Nephron progenitor cell (in vitro differentiated cells): ENCODE data around the gene NAT8.
"Not testable (repeated sequence)": the region's sequence is repeated elsewhere in the genome, so short reads cannot be mapped to it uniquely, and the experiment has no call there.

ENCODE experiments used
- DNase-seq: peaks from one replicate; pipeline ENCODE4 v3.0.0; 2021
- H3K27ac Mint-ChIP-seq: 2 replicates; pipeline ENCODE4 v1.8.0; 2021; ENCODE audit warnings: mild to moderate bottlenecking, moderate library complexity, mixed read lengths
- H3K27me3 Mint-ChIP-seq: 2 replicates; pipeline ENCODE4 v1.8.0; 2021; ENCODE audit warnings: mild to moderate bottlenecking, low read depth, mixed read lengths; ENCODE audit not compliant: poor library complexity
- H3K36me3 Mint-ChIP-seq: 2 replicates; pipeline ENCODE4 v1.8.0; 2021; ENCODE audit warnings: low read depth, mixed read lengths
- H3K4me1 Mint-ChIP-seq: 2 replicates; pipeline ENCODE4 v1.8.0; 2021; ENCODE audit warnings: mixed read lengths
- H3K4me3 Mint-ChIP-seq: 2 replicates; pipeline ENCODE4 v1.8.0; 2021; ENCODE audit warnings: mild to moderate bottlenecking, moderate library complexity, mixed read lengths
- H3K9me3 Mint-ChIP-seq: 2 replicates; pipeline ENCODE4 v1.8.0; 2021; ENCODE audit warnings: mild to moderate bottlenecking, moderate library complexity, mixed read lengths
- TF ChIP-seq, protein P1 (sequence below): fragments of 200-600 bp; sonication (generic); IDR thresholded peaks from 2 replicates; pipeline ENCODE4 v1.5.0; 2021; ENCODE audit warnings: antibody characterized with exemption

Gene NAT8

DNA sequence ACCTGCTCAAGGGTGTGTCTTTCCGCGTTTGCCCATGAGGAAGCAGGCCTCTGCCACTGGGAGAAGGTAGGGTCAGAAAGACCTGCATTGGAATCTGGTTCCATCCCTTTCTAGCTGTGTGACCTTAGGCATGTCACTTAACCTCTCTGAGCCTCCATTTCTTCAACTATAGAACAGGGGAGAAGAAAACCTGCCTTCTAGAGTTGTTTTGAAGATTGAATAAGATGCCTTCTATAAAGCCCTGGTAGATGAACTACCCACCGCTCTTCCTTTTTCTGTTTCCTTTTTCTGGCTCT lies 507 bp downstream of the NAT8 start:
- TF ChIP-seq, protein P1, sequence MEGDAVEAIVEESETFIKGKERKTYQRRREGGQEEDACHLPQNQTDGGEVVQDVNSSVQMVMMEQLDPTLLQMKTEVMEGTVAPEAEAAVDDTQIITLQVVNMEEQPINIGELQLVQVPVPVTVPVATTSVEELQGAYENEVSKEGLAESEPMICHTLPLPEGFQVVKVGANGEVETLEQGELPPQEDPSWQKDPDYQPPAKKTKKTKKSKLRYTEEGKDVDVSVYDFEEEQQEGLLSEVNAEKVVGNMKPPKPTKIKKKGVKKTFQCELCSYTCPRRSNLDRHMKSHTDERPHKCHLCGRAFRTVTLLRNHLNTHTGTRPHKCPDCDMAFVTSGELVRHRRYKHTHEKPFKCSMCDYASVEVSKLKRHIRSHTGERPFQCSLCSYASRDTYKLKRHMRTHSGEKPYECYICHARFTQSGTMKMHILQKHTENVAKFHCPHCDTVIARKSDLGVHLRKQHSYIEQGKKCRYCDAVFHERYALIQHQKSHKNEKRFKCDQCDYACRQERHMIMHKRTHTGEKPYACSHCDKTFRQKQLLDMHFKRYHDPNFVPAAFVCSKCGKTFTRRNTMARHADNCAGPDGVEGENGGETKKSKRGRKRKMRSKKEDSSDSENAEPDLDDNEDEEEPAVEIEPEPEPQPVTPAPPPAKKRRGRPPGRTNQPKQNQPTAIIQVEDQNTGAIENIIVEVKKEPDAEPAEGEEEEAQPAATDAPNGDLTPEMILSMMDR, result no peak
- DNase-seq, result no peak
- peaks cover 37% of the 10 kb centered on the region for H3K27me3 Mint-ChIP-seq
- H3K4me1 Mint-ChIP-seq, result peaks cover 8% of the 10 kb centered on the region
- no peak overlapping the region for H3K27ac Mint-ChIP-seq
- peaks cover 9% of the 10 kb centered on the region for H3K36me3 Mint-ChIP-seq
- no peak overlapping the region for H3K4me3 Mint-ChIP-seq
- H3K9me3 Mint-ChIP-seq, result peaks cover 38% of the 10 kb centered on the region

DNA sequence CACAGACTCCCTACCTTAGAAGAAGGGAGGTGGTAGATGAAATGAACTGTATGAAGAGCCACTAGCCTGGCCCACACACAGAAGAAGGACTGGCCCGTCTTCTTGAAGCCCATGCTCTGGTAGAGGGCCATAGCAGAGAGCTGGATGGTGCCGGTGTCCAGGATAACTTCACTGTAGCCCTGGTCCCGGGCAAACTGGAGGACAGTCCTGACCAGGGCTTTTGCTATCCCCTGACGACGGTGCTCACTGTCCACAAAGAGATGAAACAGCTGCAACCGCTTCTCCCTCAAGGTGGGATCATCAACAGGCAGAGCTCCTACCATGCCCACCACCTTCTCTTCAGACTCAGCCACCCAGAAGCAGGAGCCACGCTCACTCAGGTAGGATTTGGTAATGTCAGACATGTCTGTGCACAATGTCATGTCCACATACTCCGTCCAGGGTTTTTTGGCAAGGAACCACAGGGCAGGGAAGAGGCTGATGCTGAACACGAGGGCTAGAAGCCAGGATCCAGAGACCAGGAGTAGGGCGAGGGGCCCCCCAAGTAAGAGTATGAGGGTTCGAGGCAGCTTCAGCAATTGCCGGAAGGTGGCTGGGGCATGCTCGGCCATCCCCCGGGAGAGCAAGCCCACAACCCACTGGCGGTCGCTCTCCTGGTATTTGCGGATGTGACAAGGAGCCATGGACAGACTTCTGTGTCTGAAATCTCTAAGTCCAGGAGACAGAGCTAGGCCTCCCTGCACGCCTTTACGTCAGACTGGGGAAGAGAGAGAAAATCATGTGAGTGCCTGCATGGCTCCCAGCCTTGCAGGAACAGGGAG lies 1.1 kb downstream of the NAT8 start:
- Mint-ChIP-seq H3K4me1 (peaks cover 8% of the 10 kb centered on the region), H3K27me3 (peaks cover 34% of the 10 kb centered on the region), H3K27ac (no peak overlapping the region)

DNA sequence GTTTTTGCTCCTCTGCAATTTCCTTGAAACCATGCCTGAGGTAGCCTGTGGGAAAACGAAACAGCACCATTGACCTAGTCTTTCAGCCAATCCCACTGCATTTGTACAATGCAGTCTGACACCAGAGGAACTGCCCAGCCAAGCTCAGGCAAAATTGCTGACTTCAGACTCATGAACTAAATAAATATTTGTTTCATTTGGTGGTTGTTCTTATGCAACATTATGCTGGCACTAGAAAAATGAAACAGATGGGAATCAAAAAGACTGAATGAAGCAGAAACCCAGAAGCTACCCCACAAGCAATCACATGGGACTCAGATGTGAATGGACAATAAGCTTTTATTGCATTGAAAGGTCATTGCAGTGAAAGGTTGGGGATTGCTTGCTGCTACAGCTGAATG lies 1.7 kb downstream of the NAT8 start:
- H3K27me3 Mint-ChIP-seq, result peaks cover 31% of the 10 kb centered on the region
- no peak overlapping the region for H3K4me3 Mint-ChIP-seq
- TF ChIP-seq, protein P1, result no peak
- H3K9me3 Mint-ChIP-seq, result peaks cover 35% of the 10 kb centered on the region
- H3K27ac Mint-ChIP-seq, result no peak overlapping the region
- peaks cover 8% of the 10 kb centered on the region for H3K4me1 Mint-ChIP-seq
- no peak for DNase-seq
- peaks cover 9% of the 10 kb centered on the region for H3K36me3 Mint-ChIP-seq

More for the DNA sequence above, 1.1 kb downstream of the NAT8 start:
- TF ChIP-seq, protein P1, result no peak
- Mint-ChIP-seq H3K9me3 (peaks cover 35% of the 10 kb centered on the region), H3K36me3 (peaks cover 9% of the 10 kb centered on the region), H3K4me3 (no peak overlapping the region)
- DNase-seq, result no peak

DNA sequence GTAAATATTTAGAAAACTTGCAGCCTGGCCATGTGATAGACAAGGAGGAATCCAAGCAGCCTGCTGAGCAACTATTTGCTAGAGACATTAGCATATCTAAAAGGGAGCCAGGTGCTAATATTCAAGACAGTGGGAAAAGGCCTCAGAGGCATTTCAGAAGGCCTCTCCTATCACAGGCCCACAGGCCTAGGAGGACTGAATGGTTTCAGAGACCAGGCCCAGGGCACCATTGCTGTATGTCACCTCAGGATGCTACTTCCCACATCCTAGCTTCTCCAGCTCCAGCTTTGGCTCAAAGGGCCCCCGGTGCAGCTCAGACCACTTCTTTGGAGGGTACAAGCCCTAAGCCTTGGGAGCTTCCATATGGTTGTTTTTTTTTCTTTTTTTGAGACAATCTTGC lies 3.8 kb downstream of the NAT8 start:
- Mint-ChIP-seq H3K27ac (no peak overlapping the region), H3K27me3 (peaks cover 14% of the 10 kb centered on the region), H3K9me3 (peaks cover 30% of the 10 kb centered on the region), H3K4me3 (no peak overlapping the region), H3K36me3 (peaks cover 9% of the 10 kb centered on the region), H3K4me1 (peaks cover 8% of the 10 kb centered on the region)
- TF ChIP-seq, protein P1, result no peak
- no peak for DNase-seq

DNA sequence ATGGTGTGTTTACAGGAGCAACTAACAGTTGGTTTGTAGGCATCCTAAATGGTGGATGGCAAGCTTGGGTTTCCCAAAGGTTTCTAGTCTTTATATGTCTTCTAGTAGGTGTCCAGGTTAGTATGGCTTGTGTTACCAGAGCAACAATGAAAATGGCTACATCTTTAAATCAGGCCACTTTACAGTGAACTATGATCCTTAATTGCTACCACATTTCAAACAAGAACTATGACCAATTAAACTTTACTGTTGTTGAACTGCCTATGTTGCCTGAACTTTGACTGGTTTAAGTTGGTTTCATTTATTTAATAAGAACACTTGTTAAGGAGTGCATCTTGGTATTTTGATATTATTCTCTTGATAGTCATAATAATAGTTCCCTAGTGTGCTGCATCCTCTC lies 5.2 kb downstream of the NAT8 start:
- H3K27me3 Mint-ChIP-seq, H3K27ac Mint-ChIP-seq, H3K4me1 Mint-ChIP-seq, H3K36me3 Mint-ChIP-seq, DNase-seq, H3K4me3 Mint-ChIP-seq: not testable (repeated sequence)
- H3K9me3 Mint-ChIP-seq, result peaks cover 30% of the 10 kb centered on the region

DNA sequence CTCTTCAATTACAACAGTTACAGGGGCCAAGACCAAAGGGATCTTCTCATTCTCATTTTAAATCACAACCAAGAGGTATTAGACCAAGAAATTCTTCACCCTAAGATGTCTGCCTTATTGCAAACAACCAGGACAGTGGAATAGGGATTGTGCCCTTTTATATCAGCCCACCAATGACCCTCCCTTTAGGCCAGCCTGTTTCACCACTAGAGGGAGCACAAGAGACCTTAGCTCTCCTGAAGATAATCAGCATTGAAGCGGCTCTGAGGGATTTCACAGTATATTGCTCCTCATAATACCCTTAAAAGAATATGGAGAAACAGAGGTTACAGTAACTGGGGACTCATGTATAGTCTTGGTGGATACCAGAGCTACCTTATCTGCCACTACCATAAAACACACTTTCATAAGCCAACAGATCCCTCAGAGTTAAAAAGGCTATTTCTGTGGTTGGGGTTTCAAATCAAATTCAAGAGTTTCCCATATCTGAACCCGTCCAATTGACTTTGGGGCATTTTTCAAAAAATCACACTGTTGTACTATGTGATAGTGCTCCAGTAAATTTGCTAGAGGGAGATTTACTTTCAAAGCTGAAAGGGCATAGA lies 11.5 kb downstream of the NAT8 start:
- H3K4me3 Mint-ChIP-seq, H3K36me3 Mint-ChIP-seq, H3K27me3 Mint-ChIP-seq, H3K4me1 Mint-ChIP-seq, H3K9me3 Mint-ChIP-seq, H3K27ac Mint-ChIP-seq: not testable (repeated sequence)
- TF ChIP-seq, protein P1, result peak; percentile 65
- peak; percentile 29 for DNase-seq

DNA sequence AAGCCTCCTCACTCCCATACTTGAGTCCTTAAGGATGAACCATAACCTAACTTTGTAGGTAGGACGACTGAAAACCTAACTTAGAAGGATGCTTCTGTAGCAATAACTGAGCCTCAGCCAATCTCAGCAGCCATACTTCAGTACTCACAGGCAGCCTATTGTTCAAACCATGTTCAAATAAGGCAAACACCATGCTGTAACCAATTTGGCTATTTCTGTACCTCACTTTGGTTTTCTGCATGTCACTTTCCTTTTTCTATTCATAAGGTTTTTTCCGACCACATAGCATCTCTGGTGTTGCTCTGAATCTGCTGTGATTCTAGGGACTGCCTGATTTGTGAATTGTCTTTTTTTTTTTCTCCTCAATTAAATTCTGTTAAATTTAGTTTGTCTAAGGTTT lies 13.7 kb downstream of the NAT8 start:
- not testable (repeated sequence) for H3K36me3 Mint-ChIP-seq, DNase-seq, H3K4me1 Mint-ChIP-seq, H3K27ac Mint-ChIP-seq, H3K9me3 Mint-ChIP-seq, H3K4me3 Mint-ChIP-seq
- H3K27me3 Mint-ChIP-seq, result peaks cover 11% of the 10 kb centered on the region

DNA sequence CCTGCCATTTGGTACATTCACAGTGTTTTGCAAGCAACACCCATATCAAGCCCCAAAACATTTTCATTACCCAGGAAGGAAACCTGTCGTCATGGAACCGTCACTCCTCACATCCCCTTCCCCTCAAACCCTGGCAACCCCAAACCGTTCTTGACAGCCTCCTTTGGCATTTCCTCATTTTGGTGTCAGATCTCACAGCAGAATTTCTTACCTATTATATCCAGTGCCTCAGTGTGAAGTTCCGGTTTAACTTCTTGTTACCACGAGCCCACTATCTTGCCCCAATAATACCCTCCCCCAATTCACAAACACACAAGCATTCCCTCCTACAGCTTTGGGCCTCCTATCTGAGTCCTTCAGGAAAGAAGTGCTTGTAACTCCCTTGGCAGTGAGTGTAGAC lies 16.0 kb downstream of the NAT8 start:
- not testable (repeated sequence) for H3K9me3 Mint-ChIP-seq, H3K4me1 Mint-ChIP-seq, H3K4me3 Mint-ChIP-seq, DNase-seq, H3K36me3 Mint-ChIP-seq, H3K27ac Mint-ChIP-seq
- peaks cover 15% of the 10 kb centered on the region for H3K27me3 Mint-ChIP-seq

DNA sequence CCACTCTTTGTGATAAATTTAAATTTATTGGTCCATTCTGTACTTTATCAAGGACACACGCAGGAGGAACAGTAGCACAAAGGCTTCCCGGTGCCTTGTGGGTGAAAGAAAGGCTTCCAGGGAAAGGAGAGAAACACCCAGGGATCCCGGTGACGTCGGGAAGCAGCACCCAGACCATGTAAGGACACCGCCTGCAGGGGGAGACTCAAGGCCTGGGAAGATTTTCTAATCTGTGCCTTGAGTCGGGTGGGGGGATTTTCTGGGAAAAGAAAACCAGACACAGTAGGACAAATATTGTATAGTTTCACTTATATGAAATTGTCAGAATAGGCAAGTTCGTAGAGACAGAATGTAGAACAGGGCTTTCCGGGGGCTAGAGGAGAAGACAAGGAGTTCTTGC lies 17.6 kb downstream of the NAT8 start:
- peaks cover 15% of the 10 kb centered on the region for H3K27me3 Mint-ChIP-seq
- not testable (repeated sequence) for H3K27ac Mint-ChIP-seq, H3K9me3 Mint-ChIP-seq, H3K36me3 Mint-ChIP-seq, DNase-seq, H3K4me3 Mint-ChIP-seq, H3K4me1 Mint-ChIP-seq

DNA sequence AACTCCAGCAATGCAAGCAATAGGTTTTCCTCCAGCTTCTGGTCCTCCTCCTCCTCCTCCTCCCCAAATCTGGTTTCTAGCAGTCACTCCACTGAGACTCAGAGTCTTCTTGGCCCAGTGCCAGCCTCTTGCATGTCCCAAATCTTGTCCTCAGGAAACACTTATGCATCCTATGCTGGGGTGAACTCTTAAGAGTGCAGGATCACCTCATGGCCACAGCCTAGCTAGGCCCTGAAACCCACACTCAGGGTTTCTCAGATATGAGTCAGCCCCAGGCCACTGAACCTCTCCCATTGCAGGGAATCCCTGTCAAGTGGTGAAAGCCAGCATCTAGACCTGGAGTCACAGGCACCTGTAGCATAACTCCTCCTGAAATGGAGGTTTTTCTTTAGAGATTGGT lies 18.2 kb downstream of the NAT8 start:
- peaks cover 15% of the 10 kb centered on the region for H3K27me3 Mint-ChIP-seq
- DNase-seq, H3K4me1 Mint-ChIP-seq, H3K9me3 Mint-ChIP-seq, H3K36me3 Mint-ChIP-seq, H3K27ac Mint-ChIP-seq, H3K4me3 Mint-ChIP-seq: not testable (repeated sequence)
